GM20000 (cell line): ENCODE results near the gene SCUBE1.
A peak's percentile ranks its signal among the peaks of the same experiment; 100 is the strongest.

Experiments used
- DNase-seq: peaks from one replicate; pipeline ENCODE4 v3.0.0; 2012; ENCODE audit warnings: low spot score
- TF ChIP-seq, protein P1 (sequence below): IDR thresholded peaks from 2 replicates; pipeline ENCODE4 v1.5.1; 2012; ENCODE audit warnings: mild to moderate bottlenecking, control low read depth; ENCODE audit errors: extremely low read depth, missing control alignments

SCUBE1 gene

DNA sequence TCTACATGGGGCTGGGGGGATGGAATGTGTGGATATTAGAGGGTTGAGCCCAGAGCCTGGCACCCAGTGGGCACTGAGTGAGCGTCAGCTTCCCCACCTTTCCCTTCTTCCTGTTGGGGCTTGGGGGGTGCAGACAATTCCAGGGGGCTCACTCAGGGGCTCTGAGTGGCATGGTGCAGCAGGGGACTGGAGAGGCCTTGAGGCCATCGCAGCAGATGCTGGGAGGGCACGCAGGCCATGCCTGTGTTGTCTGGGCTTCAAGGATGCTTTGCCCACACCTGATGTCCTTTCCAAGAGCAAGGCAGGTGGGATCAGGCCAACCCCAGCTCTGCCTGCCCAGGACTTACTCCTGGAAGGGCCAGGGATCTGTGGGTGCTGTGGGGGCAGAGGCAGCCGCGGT lies 145.0 kb downstream of the SCUBE1 start:
- DNase-seq: no peak
- TF ChIP-seq, protein P1, sequence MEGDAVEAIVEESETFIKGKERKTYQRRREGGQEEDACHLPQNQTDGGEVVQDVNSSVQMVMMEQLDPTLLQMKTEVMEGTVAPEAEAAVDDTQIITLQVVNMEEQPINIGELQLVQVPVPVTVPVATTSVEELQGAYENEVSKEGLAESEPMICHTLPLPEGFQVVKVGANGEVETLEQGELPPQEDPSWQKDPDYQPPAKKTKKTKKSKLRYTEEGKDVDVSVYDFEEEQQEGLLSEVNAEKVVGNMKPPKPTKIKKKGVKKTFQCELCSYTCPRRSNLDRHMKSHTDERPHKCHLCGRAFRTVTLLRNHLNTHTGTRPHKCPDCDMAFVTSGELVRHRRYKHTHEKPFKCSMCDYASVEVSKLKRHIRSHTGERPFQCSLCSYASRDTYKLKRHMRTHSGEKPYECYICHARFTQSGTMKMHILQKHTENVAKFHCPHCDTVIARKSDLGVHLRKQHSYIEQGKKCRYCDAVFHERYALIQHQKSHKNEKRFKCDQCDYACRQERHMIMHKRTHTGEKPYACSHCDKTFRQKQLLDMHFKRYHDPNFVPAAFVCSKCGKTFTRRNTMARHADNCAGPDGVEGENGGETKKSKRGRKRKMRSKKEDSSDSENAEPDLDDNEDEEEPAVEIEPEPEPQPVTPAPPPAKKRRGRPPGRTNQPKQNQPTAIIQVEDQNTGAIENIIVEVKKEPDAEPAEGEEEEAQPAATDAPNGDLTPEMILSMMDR: no peak

DNA sequence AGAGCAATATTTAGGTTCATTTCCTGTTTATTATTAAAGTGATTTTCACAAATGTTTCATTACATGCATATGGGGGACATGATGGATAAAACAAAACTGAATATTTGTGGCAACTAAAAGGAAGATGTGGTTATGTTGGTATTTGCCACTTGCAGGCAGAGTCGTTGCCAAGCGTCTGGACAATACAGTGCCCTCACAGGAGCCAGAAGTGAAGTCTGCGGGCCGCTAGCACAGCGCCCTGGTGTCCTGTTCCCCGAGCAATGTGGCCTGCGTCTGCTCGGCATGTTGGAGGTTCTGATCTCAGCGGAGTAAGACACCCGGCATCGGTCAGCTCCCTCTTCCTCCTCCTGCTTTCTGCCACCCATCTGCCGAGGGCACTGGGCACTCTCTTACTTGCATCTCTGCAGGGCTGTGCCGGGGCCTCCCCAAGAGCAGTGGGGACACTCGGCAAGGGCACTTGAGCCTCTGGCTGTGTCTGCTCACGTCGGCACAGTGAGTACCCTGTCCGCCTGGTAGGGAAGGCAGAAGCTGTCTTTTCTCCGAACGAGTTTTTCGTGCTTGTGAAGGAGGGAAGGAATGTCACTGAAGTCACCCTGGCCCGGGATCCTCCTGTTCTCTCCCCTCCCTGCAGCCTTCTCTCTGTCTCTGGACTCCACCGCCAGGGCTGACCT lies 145.8 kb downstream of the SCUBE1 start:
- TF ChIP-seq, protein P1: no peak

DNA sequence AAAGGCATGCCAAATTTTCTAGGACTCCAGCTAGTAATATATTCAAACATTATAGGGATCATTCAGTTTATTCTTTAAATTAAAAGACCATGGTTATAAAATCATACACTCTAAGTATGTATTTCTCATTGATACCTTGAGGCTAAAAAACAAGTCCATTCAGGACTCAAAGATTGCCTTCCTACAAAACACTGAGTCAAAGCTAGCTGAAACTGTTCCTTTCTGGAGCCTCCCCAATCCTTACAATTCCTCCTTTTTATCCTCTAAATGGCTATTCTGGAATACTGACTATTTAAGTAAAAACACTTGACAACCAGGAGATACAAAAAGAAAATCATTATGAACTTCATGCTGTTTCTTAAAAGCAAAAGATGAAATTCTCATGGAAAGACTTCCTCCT lies 151.3 kb downstream of the SCUBE1 start:
- TF ChIP-seq, protein P1: no peak
- no peak for DNase-seq

More for the DNA sequence above, 145.8 kb downstream of the SCUBE1 start:
- no peak for DNase-seq

DNA sequence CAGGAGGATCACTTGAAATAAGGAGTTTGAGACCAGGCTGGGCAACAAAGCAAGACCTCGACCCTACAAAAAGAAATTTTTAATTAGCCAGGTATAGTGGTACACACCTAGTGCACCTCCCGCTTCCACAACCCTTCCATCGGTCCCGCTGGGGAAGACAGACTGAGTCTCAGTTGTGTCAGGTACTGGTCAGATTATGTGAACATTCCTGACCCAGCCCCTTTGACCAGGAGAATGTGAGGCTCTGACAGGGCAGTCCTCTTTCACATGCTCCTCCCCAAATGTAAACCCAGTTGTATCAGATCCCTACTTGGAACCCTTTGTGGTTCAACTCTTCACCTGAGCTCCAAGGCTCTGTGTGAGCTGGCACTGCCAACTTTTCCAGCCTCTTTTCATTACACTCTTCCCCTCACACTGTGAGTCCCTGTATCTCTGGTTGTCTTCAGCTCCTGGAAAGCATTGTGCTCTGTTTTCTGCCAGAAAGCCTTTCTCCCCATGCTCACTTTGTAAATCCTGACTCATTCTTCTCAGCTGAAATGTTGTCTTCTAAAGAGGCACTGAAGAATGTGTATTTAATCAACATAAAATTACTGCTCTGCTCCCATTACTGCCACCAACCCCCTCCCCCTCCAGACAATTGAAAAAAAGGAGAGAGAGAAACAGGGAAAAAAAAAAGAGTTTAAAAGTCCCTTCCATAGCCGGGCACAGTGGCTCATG lies 154.2 kb downstream of the SCUBE1 start:
- TF ChIP-seq, protein P1: no peak
- no peak for DNase-seq

DNA sequence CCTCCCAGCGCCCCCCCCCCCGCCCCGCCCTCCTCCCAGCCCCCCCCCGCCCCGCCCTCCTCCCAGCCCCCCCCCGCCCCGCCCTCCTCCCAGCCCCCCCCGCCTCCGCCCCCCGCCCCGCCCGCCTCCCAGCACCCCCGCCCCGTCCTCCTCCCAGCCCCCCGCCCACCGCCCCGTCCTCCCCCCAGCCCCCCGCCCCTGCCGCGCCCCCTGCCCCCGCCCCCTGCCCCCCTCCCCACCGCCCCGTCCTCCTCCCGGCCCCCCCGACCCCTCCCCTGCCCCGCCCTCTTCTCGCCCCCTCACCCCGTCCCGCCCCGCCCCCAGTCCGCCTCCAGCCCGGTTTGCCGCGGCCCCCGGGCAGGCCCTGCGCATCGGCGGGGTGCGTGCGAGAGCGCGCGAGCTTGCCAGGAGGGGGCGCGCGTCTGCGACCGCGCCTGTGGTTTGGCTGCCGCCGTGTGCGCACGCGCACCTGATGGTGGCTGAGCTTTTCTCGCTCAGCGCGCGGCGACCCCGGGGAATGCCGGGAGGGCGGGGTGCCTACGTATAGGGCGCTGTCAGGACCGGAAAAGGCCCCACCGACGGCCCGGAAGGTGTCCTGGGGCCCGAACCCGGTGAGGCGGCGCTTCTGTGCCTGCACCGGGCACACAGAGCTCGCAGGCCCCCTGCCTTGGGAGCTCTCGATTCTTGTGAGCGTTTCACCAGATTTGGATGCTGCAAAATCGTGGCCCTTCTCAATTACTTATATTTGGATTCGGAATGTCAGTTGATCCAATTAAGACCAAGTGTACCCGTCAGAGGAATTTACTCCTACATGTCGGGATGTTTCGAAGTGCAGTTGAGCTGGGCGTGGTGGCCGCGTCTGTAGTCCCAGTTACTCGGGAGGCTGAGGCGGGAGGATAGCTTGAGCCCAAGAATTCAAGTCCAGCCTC lies 155.7 kb downstream of the SCUBE1 start:
- DNase-seq: peak; percentile 99
- TF ChIP-seq, protein P1: peak; percentile 72

DNA sequence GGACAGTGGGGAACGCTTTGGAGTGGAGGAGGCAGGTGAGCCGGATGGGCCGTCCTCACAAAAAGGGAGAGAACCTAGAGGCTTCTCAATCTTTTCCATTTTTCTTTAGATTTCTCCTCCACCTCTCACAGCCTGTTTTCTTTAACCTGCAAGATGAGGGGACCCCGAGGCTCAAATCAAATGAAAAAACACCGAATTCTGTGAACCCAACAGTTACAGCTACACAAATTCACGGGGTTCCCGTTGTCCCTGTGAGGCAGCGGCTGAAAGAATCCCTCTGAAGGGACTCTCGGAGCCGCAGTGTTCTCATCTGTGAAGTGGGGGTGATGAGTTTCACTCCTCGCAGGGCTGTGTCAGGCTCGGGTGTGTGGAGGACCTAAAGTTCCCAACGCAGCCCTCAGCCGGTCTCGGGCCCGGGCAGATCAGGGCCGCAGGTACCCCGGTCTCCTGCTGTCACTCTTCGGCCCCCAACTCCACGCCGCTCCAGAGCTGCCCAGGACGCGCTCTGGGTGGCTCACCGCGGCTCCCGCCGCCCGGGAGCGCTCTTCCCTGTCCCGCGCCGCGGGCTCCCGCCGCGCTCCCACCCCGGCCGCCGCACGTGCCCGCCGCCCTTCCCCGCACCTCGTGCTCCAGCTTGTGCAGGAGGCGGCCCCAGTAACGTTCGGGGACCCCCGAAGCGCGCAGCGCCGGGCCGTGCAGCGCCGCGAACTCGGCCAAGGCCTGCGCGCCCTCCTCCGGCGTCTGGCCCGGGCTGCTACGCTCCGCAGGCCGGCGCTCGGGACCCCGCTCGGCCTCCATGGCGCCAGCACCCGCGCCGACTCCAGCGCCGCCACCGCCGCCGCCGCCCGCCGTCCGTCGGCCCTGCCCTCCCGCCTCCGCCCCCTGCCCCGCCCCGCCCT lies 156.7 kb downstream of the SCUBE1 start, which contains the start of gene TTLL12:
Gene TTLL12, minus strand, starts transcription at position 863 of the 899 bp plus-strand sequence. Its CDS starts 65 bp downstream, at position 798.
- TF ChIP-seq, protein P1: no peak
- DNase-seq: peak; percentile 95
